DMS 273 (cell line): ENCODE data around the gene STX18.

Experiments
- DNase-seq: peaks from one replicate; lab custom pipeline; 2025; ENCODE audit not compliant: unreplicated experiment; lab: John Stamatoyannopoulos, UW

STX18 gene

DNA sequence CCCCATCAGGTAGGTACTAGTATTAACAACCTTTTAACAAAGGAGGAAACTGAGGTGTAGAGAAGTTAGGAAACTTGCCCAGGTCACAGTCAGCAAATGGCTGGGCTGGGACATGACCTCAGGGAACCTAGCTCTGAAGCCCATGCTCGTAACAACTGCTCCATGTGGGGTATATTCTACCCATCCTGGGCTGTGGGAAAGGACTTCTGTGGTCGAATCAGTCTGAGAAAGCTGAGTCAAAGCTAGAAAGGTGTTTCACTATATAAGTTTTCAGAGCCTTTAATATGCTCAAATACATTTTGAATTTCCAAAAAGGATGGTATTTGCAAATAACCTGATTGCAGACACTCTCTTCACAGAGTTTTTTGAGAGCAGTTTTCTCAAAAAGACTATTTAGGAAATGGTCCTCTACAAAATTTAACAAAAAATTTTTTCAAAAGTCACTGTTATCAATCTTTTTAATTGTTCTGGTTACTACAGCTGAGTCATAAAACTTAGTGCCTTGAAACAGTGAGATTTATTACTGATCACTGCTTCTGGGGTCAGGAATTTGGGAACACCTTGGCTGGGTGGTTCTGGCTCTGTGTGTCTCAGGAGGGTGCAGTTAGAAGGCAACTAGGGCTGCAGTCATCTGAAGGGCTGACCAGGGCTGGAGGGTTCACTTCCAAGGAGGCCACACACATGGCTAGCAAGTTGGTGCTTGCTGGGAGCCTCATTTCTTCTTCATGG is 101.4 kb downstream of the STX18 start:
- DNase-seq = no peak

DNA sequence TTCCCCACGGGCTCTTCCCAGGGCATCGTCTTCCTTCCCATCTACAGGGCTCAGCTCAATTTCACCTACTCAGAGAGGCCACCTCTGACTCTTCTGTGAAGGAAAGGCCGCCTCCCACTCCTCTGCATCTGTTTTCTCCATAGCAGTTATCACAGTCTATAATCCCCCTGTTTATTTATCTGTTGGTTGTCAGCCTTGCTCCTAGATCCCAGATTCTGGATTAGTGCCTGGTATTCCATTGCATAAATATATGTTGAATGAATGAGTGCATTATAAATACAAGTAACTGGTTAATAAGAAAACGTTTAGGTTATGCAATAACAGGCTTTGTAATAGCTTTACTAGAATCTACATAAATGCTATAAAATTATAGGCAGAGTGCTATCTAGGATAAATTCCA is 102.1 kb downstream of the STX18 start:
- DNase-seq = no peak

DNA sequence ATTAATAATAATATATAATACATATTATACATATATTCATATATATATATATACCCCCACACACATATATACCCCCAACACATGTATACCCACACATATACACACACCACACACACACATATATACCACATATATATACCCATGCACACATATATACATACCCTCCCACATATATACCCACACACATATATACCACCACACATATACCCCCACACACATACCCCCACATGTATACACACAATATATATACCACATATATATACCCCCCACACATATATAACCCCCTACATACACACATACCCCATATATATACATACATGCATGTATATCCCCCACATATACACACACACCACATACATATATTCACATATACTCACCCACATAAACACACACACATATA is 103.0 kb downstream of the STX18 start:
- DNase-seq = no peak

- no peak for DNase-seq
Observed at GRCh38 chr4:4437798-4438470, 103.9 kb downstream of the STX18 start.

DNA sequence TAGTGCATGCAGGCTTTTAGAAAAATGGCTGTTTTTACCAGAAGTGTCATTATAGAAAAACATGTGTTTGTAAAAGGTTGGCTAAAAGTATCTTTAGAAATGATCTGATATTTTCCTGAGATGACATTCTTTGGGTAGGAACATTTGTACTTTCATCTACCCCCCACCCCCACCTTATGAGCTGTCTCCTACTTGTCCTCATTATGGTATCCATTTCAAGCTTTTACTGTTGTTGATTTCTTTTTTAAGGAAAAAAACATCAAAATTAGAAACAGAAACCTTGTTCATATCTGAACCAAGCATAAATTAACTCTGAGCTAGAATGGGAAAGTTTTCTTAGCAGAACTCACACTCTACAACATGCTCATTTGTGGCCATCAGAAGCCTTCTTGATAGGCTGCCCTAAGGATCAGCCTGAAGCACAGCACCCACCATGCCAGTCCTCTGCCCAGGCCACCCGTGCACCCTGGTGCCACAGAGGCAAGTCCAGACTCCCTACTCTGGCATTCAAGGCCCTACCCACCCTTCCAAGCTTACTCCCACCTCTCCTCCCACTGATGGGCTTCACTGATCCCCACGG is 105.5 kb downstream of the STX18 start:
- DNase-seq = no peak

DNA sequence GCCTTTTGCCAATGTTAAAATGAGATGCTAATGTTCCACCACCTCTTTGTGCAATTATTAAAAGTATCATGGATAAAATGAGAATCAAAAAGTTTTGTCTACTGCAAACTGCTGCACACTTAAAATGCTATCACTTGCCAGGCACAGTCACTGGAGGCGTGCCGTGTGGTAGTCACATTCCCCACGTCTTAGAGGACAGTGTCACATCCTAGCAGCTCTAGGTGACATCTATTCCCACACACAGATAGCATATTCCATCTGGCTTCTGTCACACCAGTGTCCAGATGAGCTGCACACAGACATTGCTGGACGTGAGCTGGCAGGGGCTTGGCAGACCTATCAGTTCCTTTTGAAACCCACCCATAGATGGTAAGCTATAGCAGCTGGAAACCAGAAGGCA is 107.9 kb downstream of the STX18 start:
- no peak for DNase-seq

- DNase-seq = no peak
Observed at GRCh38 chr4:4432341-4433125, 109.3 kb downstream of the STX18 start.

- DNase-seq = peak; percentile 63
Observed at GRCh38 chr4:4430492-4431195, 111.2 kb downstream of the STX18 start.

GRCh38 chr4:4428966-4429875 is 112.6 kb downstream of the STX18 start:
- DNase-seq = peak; percentile 15

GRCh38 chr4:4427886-4428285 is 114.0 kb downstream of the STX18 start:
- DNase-seq = no peak

- DNase-seq = no peak
Observed at GRCh38 chr4:4427121-4427870, 114.6 kb downstream of the STX18 start.

GRCh38 chr4:4426511-4427120 is 115.2 kb downstream of the STX18 start:
- DNase-seq = no peak

GRCh38 chr4:4425696-4426095 is 116.2 kb downstream of the STX18 start:
- no peak for DNase-seq

GRCh38 chr4:4425119-4425690 is 116.6 kb downstream of the STX18 start:
- DNase-seq = no peak

- no peak for DNase-seq
Observed at GRCh38 chr4:4424499-4425115, 117.2 kb downstream of the STX18 start.

- DNase-seq = no peak
Observed at GRCh38 chr4:4423706-4424498, 117.9 kb downstream of the STX18 start.

- no peak for DNase-seq
Observed at GRCh38 chr4:4422856-4423499, 118.9 kb downstream of the STX18 start.
